Thyroid gland (tissue), 4 donors: ENCODE measurements around the gene ERP29.

Source experiments
- POLR2A ChIP-seq, 2 donors: fragments of 450-650 bp; IDR thresholded peaks; one replicate each; pipeline ENCODE4 v1.6.1; 2017; ENCODE audit warnings: antibody characterized with exemption in 2 of 2, mild to moderate bottlenecking in 2 of 2, moderate library complexity in 1 of 2
- TF ChIP-seq, protein P1 (sequence below), 6 experiments: fragments of 200-600 bp in 3 of 6; fragments of 450-650 bp in 3 of 6; sonication (generic) in 3 of 6; IDR thresholded peaks; one replicate each; pipeline ENCODE4 v1.5.1; 2016 to 2019; ENCODE audit warnings: antibody characterized with exemption in 6 of 6, mild to moderate bottlenecking in 2 of 6, inconsistent platforms in 1 of 6, moderate library complexity in 1 of 6

DNA sequence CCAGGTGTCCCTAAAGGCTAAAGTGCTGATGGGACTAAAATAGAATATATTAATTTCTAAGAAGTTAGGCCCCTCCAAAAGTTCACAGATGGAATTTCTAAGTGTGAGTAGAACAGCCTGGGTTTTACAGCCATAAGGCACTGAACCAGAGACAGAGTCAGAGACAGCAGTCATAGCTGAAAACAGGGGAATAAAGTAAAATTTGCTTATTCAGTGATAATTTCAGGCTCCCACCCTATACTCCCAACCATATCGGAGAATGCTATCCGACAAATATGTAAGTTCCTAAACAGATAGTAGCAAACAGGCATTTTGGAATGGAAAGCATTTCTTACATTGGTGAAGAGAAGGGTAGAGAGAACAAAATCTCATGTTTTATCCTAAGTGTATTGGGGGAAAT, 50.0 kb downstream of the ERP29 start:
- no peak for TF ChIP-seq POLR2A (IDR thresholded peaks at IDR 0.05)
- TF ChIP-seq, protein P1, sequence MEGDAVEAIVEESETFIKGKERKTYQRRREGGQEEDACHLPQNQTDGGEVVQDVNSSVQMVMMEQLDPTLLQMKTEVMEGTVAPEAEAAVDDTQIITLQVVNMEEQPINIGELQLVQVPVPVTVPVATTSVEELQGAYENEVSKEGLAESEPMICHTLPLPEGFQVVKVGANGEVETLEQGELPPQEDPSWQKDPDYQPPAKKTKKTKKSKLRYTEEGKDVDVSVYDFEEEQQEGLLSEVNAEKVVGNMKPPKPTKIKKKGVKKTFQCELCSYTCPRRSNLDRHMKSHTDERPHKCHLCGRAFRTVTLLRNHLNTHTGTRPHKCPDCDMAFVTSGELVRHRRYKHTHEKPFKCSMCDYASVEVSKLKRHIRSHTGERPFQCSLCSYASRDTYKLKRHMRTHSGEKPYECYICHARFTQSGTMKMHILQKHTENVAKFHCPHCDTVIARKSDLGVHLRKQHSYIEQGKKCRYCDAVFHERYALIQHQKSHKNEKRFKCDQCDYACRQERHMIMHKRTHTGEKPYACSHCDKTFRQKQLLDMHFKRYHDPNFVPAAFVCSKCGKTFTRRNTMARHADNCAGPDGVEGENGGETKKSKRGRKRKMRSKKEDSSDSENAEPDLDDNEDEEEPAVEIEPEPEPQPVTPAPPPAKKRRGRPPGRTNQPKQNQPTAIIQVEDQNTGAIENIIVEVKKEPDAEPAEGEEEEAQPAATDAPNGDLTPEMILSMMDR (IDR thresholded peaks at IDR 0.05), result no peak
